ELR (cell line): ENCODE results near the gene CALML5.

Source experiments
- DNase-seq: peaks from one replicate; pipeline ENCODE4 v3.0.0-alpha.2; 2015; ENCODE audit warnings: low read depth

Gene CALML5

DNA sequence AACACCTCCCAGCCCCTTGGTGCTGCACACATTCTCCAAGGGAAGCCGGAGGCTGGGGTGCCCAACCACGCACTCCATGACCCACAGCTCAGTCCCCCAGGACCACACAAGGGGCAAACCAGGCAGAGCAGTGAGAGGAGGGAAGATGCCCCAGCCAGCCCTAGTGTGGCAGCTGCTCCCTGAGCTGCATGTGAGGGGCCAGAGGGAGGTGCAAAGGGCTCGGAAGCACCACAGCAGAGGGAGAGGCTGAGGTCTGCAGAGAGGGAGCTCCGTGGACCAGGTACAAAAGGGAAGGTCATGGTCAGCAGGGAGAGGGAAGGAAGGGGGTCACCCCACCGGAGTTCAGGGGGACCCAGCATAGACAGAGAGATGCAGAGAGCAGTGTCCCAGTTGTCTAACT is 1.5 kb upstream of the CALML5 start:
- DNase-seq = no peak

DNA sequence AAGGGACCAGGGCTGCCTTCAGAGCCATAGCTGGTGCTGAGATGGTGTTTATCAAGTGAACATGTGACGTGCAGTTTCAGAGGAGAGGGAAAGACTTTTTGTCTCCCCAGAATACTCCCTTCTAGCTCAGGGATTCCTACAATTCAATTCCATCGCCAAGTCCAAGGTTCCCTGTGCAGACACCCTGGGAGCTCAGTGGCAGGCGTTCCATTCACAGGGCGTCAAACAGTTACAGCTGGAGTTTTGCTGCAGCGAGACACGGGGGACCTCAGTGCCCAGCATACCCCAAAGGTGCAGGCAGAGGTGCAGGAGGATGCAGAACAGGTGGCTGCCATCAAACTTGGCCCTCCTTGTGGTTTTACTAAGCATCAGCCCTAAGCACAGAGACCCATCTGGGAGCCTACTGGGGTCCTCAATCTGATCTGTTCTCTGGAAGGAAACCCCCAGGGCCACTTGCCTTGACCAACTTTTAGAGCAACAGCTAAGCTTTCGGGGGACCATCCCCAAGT is 846 bp upstream of the CALML5 start:
- no peak for DNase-seq

DNA sequence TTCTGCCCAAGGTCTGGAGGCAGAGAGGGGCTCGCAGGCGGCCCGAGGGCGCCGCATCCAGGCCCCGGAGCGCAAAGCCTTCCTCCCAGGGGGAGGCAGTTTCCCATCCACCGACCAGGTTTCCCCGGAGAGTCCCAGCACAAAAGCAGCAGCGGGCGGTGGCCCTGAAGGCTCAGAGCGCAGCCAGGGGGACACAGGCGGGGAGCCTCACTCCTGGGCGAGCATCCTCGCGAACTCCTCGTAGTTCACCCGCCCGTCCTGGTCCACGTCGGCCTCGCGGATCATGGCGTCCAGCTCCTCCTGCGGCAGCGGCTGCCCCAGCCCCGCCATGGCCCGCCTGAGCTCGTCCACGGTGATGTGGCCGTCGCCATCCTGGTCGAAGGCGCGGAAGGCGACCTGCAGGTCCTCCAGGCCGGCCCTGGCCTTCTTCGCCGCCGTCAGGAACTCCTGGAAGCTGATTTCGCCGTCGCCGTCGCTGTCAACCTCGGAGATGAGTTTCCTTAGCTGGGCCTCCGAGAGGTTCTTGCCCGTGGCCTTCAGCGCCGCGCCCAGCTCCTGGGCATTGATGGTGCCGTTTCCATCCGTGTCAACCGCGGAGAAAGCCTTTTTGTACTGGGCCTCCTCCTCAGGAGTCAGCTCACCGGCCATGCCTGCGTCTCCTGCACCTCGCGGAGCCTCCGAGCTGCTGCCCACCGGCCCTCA is 428 bp downstream of the CALML5 start:
- DNase-seq = no peak

DNA sequence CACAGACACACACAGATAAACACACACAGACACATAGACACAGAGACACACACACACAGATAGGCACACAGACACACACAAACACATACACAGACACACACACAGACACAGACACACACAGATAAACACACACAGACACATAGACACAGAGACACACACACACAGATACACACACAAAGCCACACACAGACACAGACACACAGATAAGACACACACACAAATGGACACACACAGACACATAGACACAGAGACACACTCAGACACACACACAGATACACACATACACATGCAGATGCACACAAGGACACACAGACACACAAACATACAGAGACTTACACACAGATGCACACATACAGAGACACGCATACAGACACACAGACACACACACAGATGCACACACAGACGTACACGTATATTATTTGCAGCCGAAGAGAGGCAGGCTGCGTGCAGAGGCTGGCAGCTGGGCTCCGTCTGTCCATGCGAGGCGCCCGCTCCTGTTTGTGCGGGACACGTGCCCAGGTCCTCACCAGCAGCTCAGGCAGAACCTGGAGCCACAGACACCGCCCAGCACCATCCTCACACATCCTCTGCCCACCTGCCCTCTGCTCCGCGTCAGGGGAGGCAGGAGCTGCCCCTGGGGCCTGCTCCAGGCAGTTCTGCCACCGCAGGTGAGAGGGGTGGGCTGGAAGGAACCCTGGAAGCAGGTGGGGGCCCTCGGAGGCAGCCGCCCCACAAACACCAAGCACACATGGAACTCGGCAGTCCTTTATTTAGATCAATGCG is 1.2 kb downstream of the CALML5 start:
- DNase-seq = no peak

DNA sequence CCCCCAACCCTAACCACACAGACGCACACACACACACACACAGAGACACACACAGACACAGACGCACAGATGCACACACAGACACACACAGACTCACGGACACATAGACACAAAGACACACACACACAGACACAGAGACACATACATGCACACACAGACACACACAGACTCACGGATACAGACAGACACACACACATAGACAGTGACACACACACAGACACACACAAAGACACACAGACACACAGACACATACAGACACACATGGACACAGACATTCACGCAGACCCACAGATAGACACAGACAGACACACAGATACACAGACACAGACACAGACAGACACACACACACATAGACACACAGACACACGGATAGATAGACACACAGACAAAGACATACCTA is 2.1 kb downstream of the CALML5 start:
- no peak for DNase-seq

DNA sequence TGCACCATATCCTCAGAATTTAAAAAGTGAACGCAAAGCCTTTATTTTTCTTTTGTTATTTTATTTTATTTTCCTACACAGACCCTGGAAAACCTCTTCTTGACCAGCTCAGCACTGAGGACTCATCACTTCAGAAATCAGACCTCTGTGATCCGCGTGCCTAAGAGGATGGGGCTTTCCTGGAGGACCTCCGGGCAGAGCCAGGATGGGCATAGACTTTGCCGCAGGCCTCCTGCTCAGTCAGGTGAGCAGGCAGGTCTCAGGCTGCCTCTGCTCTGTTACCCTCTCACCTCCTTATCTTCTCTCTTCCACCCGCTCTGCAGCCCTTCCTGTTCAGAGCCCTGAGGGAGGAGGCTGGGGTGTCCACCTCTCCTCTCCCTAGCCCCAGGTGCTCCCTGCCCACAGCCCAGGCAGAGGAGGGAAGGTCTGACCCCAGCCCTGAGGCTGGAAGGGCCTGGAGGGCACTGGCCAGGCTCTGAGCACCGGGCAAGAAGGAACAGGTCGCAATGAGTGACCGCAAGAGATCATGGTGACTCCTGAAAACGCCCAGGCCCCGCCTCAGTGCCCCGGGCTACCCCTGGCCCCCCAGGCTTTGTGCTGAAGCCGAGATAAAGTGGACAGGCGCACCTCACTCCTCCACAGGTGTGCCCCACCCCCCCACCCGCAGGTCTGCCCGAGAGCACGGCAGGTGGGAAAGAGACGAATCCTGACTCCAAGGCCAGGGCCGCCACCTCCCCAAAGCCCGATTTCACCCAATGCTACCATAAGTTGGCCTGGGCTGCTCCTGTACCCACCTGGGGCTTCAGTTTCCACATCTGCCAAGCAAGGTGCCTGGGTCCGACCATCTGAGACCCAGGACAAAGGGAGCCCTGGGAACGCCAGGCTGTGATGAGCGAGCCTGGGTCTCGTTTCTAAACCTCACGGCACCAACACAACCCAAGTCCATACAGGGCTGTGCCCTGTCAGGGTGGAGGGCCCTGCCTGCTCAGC is 2.8 kb downstream of the CALML5 start:
- DNase-seq = no peak

DNA sequence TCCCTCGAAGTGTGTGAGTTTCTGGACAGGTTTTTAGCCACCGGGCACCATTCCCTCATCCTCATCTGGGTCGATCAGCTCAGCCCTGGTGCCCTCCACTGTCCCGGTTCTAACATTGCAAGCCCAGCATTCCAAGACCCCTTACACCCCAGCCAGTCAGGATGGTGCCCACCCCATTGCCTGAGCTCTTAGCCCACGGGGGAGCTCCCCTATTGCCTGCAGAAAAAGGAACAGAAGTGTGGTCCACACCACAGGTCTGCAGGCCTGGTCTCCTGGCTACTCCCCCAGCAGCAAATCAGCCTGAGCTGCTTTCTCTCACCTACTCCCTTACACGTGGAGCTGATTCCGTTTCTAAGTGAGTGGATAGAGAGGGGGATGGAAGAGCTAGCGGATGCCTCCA is 4.8 kb downstream of the CALML5 start:
- DNase-seq = no peak

DNA sequence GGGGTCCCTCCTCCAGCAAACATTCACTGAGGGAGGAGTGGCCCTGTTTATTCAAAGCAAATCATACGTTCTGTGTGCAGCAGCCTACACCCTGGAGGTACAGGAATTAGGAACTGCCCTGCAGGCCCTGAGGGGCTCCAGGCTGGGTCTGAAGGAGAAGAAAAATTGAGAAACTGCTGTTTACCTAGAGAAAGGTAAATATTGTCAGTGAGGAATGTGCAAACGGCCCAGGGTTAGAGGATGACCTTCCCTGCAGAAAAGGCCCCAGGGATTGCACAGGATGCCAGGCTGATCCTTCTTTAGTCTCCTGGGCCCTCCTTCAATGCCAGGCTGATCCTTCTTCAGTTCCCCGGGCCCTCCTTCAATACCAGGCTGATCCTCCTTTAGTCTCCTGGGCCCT is 5.7 kb downstream of the CALML5 start:
- DNase-seq = no peak

DNA sequence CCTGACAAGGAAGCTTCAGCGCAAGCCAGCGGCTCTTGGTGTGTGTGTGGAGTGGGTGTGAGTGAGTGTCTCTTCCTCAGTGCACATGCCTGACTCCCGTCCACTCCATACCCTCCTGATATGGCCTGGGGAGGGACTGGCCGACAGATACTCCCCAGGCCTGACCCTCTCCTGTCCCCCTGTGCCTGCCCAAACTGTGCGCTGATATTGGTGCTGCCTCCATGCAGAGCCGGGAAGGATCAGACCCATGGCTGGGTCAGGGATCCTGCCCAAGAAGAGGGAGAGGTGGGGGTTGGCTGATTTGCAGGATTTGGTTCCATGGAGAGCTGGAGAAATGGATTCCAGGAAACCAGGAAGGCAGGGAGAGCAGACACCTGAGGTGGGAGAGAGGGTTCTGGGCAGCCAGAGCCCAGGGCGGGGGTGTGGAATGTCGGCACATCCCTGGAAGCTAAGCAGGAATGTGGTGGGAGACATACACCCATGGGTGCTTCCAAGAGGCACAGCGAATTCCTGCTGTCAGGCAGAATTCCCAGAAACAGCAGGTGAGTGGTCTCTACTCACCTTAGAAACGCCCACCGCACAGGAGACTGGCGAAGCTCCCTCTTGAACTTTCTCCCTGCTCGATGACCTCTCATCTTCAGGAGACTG is 6.3 kb downstream of the CALML5 start:
- no peak for DNase-seq

DNA sequence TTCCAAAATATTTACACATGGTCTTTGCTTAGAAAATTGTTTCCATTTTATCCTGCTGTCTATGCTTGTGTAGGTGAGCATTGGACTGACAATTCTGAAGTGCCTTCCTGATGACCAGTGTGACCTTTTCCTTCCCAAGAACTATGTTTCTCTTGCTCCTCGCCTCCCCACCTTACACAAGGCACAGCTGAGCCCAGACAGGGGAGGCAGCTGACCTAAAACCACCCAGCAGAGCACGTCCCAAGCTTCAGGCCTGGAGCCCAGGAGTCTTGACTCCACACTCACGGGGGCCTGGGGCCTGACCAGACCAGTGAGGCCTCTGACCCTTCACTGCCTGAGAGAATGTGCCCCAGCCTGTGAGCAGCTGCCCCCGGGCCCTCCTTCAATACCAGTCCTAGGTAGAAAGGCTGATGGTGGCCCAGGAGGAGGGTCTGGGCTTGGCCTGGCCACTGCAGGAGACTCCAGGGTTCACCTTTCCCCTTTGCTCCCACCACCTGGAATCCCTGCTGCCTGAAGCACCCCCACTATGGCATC is 7.0 kb downstream of the CALML5 start:
- DNase-seq = no peak

DNA sequence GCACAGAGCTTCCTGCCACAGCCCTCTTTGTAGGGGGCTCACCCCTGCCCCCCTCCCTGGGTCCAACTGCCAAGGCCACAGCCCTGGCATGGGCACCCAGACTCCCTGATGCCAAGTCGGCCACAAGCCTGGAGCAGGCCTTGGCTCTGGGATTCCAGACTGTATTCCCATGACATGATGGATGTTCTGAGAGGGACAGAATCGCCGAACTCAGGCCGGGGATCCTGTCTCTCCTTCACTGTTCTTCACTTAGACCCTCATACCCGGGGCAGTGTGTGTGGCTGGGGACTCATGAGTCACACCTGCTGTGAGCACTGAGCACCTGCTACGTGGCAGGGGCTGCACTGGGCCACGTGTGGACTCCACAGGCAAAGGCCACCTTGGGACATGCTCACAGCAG is 7.9 kb downstream of the CALML5 start:
- DNase-seq = no peak

DNA sequence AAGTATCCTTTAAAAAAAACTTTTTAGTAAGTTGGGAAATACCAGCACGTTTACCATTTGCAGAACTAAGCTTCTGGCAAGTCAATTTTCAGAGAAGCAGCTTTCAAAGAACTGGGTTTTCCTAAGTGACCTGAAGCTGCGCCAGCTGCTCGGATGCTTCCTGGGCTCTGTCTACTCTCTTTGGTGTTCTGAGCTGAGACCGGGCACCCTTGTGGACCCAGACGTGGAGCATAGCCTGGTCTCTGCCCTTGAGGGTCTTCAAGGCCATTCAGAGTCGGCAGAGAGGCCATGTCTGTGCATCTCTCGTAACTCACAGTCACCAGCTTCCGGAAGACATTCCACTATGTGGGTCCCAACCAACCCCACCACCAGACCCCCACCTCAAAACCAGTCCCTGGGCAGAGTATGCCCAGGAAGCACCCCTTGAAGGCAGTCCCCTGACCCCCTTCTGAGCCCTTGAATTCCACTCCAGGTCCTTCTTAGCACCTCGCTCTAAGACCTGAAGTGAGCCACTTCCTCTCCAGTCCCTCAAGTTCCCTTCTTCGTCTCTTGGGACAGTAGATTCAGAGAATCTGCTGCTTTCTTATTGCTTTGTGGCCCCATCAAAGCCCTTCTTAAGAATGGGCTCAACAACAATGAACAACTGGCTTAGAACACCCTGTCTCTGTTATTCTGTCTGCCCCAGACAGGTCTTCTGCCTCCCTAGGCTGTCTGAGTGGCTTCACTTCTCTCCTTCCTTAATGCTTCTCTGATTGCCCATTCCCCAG is 8.5 kb downstream of the CALML5 start:
- no peak for DNase-seq

DNA sequence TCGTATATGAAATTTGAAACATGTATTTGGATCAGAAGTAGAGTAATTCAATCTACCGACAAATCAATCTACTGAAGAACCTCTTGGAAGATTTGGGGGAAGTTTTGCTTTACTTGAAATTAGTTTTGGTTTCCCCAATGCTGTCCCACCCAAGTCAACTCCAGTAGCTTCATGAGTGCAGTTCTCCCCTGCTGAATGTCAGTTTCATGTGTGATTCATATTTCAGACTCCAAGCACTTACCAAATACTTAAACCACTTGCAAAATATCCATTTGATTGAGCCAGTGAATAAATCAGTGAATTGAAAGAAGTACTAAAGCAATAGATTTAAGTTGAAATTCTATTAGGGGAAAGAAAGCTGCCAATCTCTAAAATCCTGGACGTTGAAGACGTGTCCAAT is 9.3 kb downstream of the CALML5 start:
- DNase-seq = no peak

DNA sequence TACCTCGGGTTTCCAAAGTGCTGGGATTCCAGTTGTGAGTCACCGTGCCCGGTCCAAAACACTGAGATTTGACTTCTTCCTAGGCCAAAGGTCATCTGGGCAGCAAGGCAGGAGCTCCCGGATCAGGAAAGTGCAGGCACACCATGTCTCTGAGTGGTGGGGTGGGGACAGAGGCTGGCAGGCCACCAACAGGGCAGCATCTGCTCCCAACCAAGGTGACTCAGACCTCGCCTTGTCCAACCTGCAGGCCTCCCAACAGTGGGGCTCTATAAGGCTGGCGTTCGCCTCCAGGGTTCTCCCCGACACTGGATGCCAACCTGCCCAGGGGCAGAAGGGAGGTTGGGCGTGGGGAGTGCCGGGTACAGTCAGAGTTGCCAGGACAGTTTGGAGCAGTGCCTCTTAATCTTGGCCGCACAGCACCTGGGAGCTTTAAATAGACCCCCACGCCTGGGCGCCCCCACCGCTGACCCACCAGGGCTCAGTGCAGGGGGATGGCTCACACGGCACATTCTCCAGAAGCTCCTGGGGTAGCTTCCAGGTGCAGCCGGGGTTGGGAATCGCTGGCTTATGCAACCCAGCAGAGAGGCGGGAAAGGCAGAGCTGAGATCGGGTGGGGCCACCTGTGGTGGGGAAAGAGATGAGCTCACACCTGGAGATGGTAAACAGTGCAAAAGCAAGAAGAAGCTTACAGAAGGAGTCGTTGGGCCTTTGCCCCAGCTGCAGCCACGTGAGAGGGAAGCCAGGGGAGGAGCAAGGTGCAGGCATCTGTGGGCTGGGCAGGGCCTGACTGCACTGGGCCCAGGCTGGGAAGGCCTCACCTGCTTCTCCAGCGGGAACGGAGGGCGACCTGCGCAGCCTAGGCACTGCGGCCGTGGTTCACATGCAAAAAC is 10.9 kb downstream of the CALML5 start:
- DNase-seq = no peak

DNA sequence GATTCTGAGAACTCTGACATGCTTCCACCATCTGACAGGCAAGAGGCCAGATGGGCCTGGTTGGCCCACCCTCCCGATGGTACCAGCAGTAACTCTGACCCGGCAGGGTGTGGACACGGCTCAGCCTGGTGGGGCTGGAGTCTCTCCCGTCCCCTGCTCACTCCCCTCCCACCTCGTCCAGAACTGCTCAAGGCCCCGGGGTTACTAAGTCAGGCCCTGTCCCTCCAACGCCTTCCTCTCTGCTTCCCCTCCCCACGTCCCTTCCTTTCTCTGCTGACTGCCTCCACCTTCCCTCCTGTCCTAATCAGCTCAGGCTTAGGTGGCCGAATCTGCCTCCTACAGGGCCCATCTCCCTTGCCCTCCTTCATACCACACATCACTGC is 12.5 kb downstream of the CALML5 start:
- DNase-seq = no peak

DNA sequence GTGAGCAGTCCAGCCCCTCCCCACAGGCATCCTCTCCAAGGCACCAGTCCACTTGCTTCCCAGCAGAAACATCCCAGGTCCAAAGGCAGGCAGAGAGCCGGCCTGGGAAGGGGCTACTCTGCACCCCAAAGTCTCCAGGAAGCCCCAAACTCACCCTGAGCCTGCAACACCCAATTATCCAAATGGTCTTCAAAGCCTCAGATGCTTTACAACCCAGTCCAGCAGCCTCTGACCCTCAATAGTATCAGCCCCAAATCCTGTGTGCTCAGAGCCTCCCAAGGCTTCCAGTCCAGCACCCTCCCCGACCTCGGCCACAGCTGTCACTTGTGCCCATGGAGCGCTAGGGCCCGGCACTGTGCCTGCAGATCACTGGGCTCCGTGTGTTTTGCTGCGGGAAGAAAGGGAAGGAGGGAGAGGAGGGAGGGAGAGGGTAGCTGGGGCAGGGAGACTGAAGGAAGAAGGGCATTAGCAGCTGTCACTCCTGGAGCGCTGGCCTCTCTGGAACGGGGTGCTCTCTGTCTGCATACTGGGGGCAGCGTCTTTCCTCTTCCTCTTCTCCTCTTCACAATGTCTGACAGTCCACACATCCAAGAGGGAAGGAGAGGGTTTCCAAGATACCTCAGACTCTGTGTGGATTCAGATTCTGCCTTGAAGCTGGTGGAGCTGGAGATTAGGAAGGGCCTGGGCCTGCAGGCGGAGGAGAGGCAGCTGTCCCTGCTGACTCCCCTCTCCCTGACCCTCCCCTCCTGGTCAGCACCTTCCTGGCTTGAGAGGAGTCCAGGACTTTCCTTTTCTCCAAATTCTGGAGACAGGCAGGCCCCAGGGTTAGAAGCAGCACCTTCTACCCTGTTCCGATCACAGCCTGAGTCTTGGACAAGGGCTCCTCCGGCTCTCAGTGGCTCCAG is 13.2 kb downstream of the CALML5 start:
- no peak for DNase-seq

DNA sequence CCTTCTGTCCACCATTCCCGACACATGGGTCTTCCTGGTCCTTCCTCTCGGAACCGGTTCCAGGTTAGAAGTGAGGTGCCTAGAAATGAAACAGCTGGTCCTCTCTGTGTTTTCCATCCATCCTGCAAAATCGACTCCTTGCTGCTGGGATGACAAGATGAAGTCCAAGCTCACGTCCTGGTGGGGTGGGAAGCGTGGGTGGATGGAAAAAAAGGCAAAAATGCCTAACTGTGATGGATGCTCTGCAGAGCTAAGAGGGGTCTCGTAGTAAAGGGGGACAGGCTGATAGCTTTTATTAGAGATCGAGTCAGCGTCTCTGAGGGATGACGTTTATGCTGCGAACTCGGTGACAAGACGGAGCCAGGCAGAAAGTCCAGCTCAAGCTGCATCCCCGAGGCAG is 14.1 kb downstream of the CALML5 start:
- DNase-seq = no peak

DNA sequence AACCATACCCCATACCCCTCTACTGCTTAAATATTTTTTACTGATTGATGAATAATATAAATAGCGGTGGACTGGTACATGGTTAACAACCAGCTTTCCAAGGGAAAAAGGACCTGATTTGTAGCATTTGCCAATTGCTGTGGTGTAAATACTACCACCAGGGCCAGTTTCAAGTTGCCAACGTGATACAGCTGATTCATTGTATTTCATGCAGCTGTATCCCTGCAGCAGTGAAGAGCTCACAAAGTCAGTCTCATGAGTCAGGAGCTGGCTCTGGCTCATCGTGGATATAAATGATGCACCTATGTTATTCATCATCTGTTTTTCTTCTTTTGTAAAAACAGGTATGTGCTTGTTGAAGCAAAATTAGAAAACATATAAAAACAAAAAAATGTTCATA is 15.2 kb downstream of the CALML5 start:
- DNase-seq = peak; percentile 63

DNA sequence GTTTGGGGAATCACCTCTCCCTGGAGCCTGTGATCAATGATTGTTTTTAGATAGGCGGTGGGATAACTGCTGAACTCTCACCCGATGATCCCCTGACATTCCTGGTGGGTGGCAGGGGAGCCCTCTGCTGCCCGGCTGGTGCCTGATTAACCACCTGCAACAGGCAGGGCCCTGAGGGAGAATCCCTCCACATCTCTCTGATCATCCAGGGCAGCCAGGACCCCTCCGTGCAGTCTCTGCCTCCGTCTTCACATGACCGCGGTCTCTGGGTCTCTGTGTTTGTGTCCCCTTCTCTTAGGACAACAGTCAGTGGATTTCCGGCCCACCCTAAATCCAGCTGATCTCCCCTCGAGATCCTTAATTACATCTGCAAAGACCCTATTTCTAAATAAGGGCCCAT is 17.4 kb downstream of the CALML5 start:
- no peak for DNase-seq
